HepG2 (cell line): Measurements from ENCODE around the gene RBM12. TPM values are rescaled to one million over a fixed set of nuclear protein-coding genes. Genes with fewer than 3 reads are reported as not detected.
A peak's percentile ranks its signal among the peaks of the same experiment; 100 is the strongest.

Experiments
- ATAC-seq: fragments of 200-7000 bp; cut with Tn5 transposase; 3 replicates; pipeline ENCODE4 v1.9.1; 2020; ENCODE audit warnings: mild to moderate bottlenecking, moderate library complexity
- BruUV-seq: library from RNA; stranded (reverse); fragments of 400-500 nt; replicated peaks from 2 replicates; lab custom pipeline; 2021; lab: Mats Ljungman, UMichigan
- CTCF ChIA-PET: fragments of 300-600 bp; formaldehyde crosslinking; extraction: SDS; loops from one replicate; lab custom pipeline; 2021; ENCODE audit warnings: low total read pairs, inconsistent platforms, low intra/inter-chr PET ratio; lab: Yijun Ruan, JAX
- POLR2A ChIA-PET: fragments of 350-600 bp; sonication (Branson Sonifier 250); formaldehyde crosslinking; loops from one replicate; lab custom pipeline; 2020; ENCODE audit warnings: antibody characterized with exemption, inconsistent platforms; lab: Yijun Ruan, JAX
- DNase-seq: peaks from one replicate; pipeline ENCODE4 v3.0.0-alpha.2; 2015; ENCODE audit warnings: low spot score
- FAIRE-seq: peaks from 3 replicates; lab custom pipeline; 2011; peaks lifted over from hg19 to GRCh38; lab: Jason Lieb, UNC
- H2AFZ ChIP-seq: one replicate; pipeline ENCODE4 v1.6.1; 2011; ENCODE audit warnings: low read length, inconsistent platforms
- H3K27ac ChIP-seq: fragments of 300-600 bp; 3 replicates; pipeline ENCODE4 v1.8.0; 2011; ENCODE audit warnings: mixed run types, mild to moderate bottlenecking, mixed read lengths, low read length, inconsistent platforms; ENCODE audit not compliant: insufficient read depth; ENCODE audit errors: extremely low read length
- H3K27me3 ChIP-seq, 2 experiments: fragments of 200-600 bp in 1 of 2; 2 replicates in 1 of 2; 3 replicates in 1 of 2; pipeline versions ENCODE4 v1.6.0 to v1.8.0; 2011; ENCODE audit warnings: low read length in 2 of 2, mild to moderate bottlenecking in 2 of 2, moderate library complexity in 2 of 2, inconsistent platforms in 1 of 2; ENCODE audit not compliant: insufficient read depth in 2 of 2, control insufficient read depth in 1 of 2
- H3K36me3 ChIP-seq, 2 experiments: fragments of 200-600 bp in 1 of 2; replicated peaks in 1 of 2; 2 replicates in 1 of 2; 3 replicates in 1 of 2; pipeline versions ENCODE4 v1.5.1 to v1.8.0; 2011; ENCODE audit warnings: low read length in 2 of 2, inconsistent platforms in 1 of 2; ENCODE audit not compliant: insufficient read depth in 2 of 2, control insufficient read depth in 1 of 2
- H3K4me1 ChIP-seq: 2 replicates; pipeline ENCODE4 v1.5.1; 2012; ENCODE audit warnings: low read length, inconsistent platforms; ENCODE audit not compliant: insufficient read depth
- H3K4me2 ChIP-seq: 2 replicates; pipeline ENCODE4 v1.6.0; 2011; ENCODE audit warnings: low read depth, low read length, inconsistent platforms
- H3K4me3 ChIP-seq, 3 experiments: fragments of 200-600 bp in 1 of 3; sonication (generic), shearing (Covaris generic) in 1 of 3; replicated peaks in 1 of 3; 2 replicates each; pipeline ENCODE4 v1.5.1; 2011 to 2016; ENCODE audit warnings: low read length in 3 of 3, inconsistent platforms in 2 of 3, low read depth in 2 of 3, mild to moderate bottlenecking in 2 of 3, control low read depth in 1 of 3, mixed read lengths in 1 of 3; ENCODE audit not compliant: insufficient read depth in 1 of 3
- H3K79me2 ChIP-seq: one replicate; pipeline ENCODE4 v1.6.1; 2011; ENCODE audit warnings: low read length, inconsistent platforms; ENCODE audit not compliant: insufficient read depth
- H3K9ac ChIP-seq: 2 replicates; pipeline ENCODE4 v1.6.0; 2011; ENCODE audit warnings: mild to moderate bottlenecking, low read depth, low read length, inconsistent platforms; ENCODE audit not compliant: insufficient read depth
- H3K9me3 ChIP-seq: 2 replicates; pipeline ENCODE4 v1.5.1; 2012; ENCODE audit warnings: mild to moderate bottlenecking, low read length
- H4K20me1 ChIP-seq: 2 replicates; pipeline ENCODE4 v1.6.0; 2011; ENCODE audit warnings: inconsistent platforms, mild to moderate bottlenecking, low read length, moderate library complexity; ENCODE audit not compliant: insufficient read depth
- JUND ChIP-seq: sonication (generic); formaldehyde crosslinking; IDR thresholded peaks from 2 replicates; pipeline ENCODE4 v1.8.0; 2022; ENCODE audit warnings: mild to moderate bottlenecking, missing genetic modification reagents
- RXRB ChIP-seq: IDR thresholded peaks from 2 replicates; pipeline ENCODE4 v1.6.1; 2016; ENCODE audit warnings: borderline replicate concordance, missing genetic modification reagents, missing compliant biosample characterization
- TARDBP ChIP-seq: sonication (generic); formaldehyde crosslinking; IDR thresholded peaks from 2 replicates; pipeline ENCODE4 v1.8.0; 2022; ENCODE audit warnings: mild to moderate bottlenecking, missing genetic modification reagents
- ZNF30 ChIP-seq: sonication (generic); formaldehyde crosslinking; IDR thresholded peaks from 2 replicates; pipeline ENCODE4 v1.5.0; 2020; ENCODE audit warnings: mild to moderate bottlenecking, missing genetic modification reagents
- ZNF652 ChIP-seq: IDR thresholded peaks from 2 replicates; pipeline ENCODE4 v1.6.1; 2016; ENCODE audit warnings: low read depth, borderline replicate concordance
- WGBS: methylation state at CpG from one replicate; pipeline ENCODE4 v1.1.6; 2017; ENCODE audit warnings: low lambda C conversion rate; 5-methylcytosine and 5-hydroxymethylcytosine counted together
- in situ Hi-C: cut with HindIII; loops from 2 replicates; pipeline ENCODE4 v1.10.0; 2017; ENCODE audit warnings: low pct_unique_long_range_greater_than_20kb; ENCODE audit not compliant: extremely low pct_ligation_motif_present
- intact Hi-C: fragments of 100-400 bp; cut with micrococcal nuclease; formaldehyde crosslinking; loops from one replicate; pipeline ENCODE4 v1.10.0; 2022; ENCODE audit not compliant: unreplicated experiment
- polyA plus RNA-seq, 8 experiments: library from polyadenylated mRNA; depleted of rRNA in 3 of 8; stranded (reverse) in 7 of 8; unstranded in 1 of 8; fragments of >200 nt; fragmentation: Illumina TruSeq in 4 of 8; extraction: Trizol in 4 of 8; gene quantifications; 2 replicates each; pipeline versions ENCODE4 v1.2.1 to v1.2.3, GENCODE V29; 2011 to 2016; ENCODE audit warnings: low read depth in 4 of 8, missing spikeins in 1 of 8, mixed read lengths in 1 of 8; ENCODE audit not compliant: insufficient read depth in 1 of 8
- total RNA-seq, 5 experiments: library from RNA; depleted of rRNA; stranded (reverse); fragments of >200 nt; fragmentation: Illumina TruSeq; extraction: Trizol; gene quantifications; 2 replicates each; pipeline ENCODE4 v1.2.3, GENCODE V29; 2016; ENCODE audit warnings: low read depth in 1 of 5
- TF ChIP-seq, protein P1 (sequence below): sonication (generic); formaldehyde crosslinking; IDR thresholded peaks from 2 replicates; pipeline ENCODE4 v1.8.0; 2022; ENCODE audit warnings: mild to moderate bottlenecking, missing genetic modification reagents, moderate library complexity

Gene RBM12
- total and polyA plus RNA-seq, 2 of the 13 experiments (the other 11 are each of a cell fraction or from before 2014, with no cell fraction given): 97.9 to 104 TPM

DNA sequence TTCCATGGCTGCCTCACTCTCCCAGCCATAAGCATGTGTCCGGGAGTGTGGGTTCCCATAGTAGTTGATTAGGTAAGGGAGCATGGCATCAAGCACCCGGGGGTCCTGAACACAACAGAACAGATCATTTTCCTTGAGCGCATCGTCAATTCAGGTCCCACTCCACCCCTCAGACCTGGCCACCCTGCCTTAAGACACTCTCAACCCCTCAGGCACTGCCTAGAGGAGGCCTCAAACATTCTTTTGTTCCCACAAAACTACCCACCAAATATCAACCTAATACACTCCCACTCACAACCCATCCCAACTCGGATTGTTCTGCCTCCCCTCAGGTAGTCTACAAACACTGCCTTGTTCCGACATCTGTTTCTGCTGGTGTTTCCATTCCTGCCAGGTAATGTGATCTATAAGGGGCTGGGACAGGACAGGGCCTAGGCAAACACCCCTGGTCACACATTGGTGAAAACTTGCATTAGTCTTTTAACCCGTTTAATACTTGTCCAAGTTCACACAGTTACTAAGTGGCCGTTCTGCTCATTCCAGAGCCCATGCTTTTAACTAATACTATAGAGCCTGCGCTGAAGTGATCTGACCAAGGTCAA, 33.1 kb upstream of the RBM12 start (continued):
- TF ChIP-seq, protein P1, sequence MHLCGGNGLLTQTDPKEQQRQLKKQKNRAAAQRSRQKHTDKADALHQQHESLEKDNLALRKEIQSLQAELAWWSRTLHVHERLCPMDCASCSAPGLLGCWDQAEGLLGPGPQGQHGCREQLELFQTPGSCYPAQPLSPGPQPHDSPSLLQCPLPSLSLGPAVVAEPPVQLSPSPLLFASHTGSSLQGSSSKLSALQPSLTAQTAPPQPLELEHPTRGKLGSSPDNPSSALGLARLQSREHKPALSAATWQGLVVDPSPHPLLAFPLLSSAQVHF: no peak
- TF ChIP-seq TARDBP (CRISPR knock-in tag) (no peak), RXRB (CRISPR knock-in tag) (no peak)

DNA sequence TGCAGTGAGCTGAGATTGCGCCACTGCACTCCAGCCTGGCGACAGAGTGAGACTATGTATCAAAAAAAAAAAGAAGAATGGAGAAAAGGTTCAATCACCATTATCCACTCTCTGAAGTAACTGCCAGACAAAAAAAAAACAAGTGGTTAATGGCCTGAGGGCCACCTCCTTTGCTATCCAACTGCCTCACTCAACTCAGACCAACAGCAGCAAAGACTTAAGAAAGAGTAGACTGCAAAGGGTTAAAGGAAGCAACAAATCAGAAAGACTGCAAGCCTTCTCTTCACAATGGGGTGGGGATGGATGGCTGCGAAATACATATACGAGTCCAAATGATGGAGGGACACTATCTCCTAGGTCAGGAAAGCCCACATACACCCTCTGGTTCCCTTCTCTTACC, 31.3 kb upstream of the RBM12 start:
- H3K9me3 ChIP-seq: no peaks in the 10 kb centered on the region
- no peak overlapping the region for H2AFZ ChIP-seq
- no peaks in the 10 kb centered on the region for H4K20me1 ChIP-seq
- peaks cover 5 to 10% of the 10 kb centered on the region in 2 experiments; a peak in 4 of 5 replicates for H3K36me3 ChIP-seq
- in situ Hi-C loops: no loop called here
- H3K27me3 ChIP-seq: no peaks in the 10 kb centered on the region; a peak in 1 of 5 replicates
- 0 out of 2 replicates have a peak, but pooled peaks have one; percentile 10 for TF ChIP-seq ZNF30 (CRISPR knock-in tag)
- no peak for TF ChIP-seq JUND (CRISPR knock-in tag)
- TF ChIP-seq ZNF652 (CRISPR knock-in tag): peak; percentile 69
- DNase-seq (no peak), FAIRE-seq (no peak), ATAC-seq (no peak)
- intact Hi-C loops: loop anchor here (10.0 kb wide), 2 partner anchors 189 to 231 kb away; no protein-coding TSS in a partner anchor
- H3K4me3 ChIP-seq: no peak overlapping the region
- no peak overlapping the region for H3K4me2 ChIP-seq
- H3K9ac ChIP-seq: no peak overlapping the region
- H3K79me2 ChIP-seq: peaks cover 36% of the 10 kb centered on the region
- BruUV-seq: no TSS peak
- H3K4me1 ChIP-seq: peaks cover 50% of the 10 kb centered on the region
- ChIA-PET CTCF (no interaction called here), POLR2A (interaction anchor here (0.7 to 2.4 kb wide), 2 partner anchors 47 to 241 kb away, joined by 3 to 17 read pairs; partner anchors contain the start of gene RBM39)
- WGBS: 94% methylated on average over 4 of the region's 4 CpGs
- H3K27ac ChIP-seq: no peak overlapping the region
